HG02571 (cell line): ENCODE results near the gene SCUBE2.

Source experiments
- ATAC-seq: cut with Tn5 transposase; IDR thresholded peaks from one replicate; pipeline ENCODE4 v1.9.1; 2021; ENCODE audit warnings: mild to moderate bottlenecking, moderate library complexity; ENCODE audit not compliant: unreplicated experiment

SCUBE2 gene

DNA sequence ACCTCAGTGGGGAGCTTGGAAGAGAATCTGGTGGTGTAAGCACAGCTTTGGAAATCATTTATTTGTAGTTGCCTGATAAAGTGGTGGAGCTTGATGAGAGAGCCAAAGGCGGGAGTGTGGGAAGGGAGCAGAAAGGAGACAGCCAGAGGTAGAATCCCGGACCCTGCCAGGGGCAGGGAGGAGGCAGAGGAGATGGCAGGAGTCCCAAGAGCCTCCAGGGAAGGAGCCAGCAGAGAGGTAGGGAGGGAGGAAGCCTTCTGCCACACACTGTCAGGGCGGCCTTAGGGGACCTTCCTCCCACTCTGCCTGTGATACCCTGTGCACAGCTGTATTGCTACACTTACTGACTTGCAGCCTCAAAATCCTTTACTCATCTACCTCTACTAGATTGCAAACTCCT is 15.4 kb downstream of the SCUBE2 start:
- no peak for ATAC-seq

DNA sequence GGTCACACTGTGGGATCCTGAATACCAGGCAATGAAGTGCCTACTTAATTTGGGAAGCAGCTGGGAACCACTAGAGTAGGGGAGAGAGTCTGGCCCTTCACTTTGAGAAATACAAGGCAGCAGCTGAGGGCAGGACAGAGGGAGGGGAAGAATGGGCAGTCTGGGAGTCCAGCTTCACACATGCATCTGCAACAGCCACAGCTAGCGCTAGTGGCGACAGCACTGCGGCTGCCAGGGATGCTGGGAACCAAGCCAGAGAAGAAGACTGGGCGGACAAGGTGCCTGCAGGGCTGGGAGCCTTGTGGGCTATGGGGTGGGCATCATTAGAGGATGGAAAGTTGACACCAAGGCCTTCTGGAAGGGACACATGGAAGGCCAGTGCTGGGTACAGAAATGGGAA is 15.8 kb downstream of the SCUBE2 start:
- ATAC-seq = no peak

DNA sequence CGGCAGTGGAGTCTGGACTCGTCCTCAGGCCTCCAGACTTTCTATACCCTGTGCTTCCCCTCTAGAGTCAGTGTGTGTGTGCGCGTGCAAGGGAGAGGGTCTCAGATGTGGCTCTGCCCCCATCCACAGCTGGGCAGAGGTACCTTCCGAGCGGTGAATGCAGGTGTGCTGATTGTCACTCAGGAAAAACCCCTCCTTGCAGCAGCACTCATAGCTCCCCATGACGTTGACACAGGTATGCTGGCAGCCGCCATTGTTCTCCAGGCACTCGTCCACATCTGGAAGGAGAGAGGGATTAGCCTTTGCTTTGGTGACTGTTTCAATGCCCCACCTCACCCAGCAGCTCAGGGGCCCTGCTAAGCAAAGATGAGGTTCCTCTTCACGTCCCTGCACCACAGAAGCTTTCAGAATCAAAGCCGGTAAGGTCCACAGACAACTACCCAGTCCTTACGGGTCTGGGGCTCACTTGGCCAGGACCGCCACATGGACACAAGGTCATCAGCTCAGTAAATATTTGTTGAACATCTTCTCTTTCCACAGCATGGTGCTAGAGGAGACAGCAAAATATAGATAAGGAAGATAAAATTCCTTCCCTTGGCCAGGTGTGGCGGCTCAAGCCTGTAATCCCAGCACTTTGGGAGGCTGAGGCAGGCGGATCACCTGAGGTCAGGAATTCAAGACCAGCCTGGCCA is 16.9 kb downstream of the SCUBE2 start:
- ATAC-seq = no peak

DNA sequence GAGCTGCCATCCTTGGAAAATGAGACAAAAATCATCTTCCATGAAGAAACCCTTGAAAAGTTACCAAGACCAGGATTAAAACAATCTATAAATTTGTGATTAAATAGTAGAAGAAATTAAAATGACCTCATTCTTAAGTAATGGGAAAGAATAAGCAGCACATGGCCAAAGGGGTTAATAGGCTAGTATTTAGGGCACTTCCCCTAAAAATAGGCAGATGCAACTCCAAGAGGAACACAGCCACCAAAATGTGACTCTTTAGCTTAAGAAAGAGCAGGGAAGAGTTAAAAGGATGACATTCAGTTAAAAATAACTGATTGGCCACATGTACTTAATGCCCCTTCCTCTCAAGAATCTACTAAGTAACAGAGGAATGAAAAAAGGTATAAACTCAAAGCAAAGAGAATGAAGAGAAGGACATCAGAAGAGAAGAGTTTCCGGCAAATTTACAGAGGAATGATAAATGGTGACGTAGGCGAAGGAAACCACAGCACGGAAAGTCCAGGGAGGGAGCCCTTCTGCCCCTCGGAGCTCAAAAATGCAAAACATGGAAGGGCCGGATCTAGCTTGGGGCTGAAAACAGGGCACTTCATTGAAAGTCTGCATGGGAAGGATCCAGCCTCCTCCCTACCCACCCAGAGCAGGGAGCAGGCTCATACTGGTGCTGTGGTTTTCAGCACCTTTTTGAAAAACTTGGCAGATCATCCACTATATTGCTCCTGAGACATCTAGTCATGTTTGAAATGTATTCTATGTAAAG is 17.8 kb downstream of the SCUBE2 start:
- no peak for ATAC-seq

DNA sequence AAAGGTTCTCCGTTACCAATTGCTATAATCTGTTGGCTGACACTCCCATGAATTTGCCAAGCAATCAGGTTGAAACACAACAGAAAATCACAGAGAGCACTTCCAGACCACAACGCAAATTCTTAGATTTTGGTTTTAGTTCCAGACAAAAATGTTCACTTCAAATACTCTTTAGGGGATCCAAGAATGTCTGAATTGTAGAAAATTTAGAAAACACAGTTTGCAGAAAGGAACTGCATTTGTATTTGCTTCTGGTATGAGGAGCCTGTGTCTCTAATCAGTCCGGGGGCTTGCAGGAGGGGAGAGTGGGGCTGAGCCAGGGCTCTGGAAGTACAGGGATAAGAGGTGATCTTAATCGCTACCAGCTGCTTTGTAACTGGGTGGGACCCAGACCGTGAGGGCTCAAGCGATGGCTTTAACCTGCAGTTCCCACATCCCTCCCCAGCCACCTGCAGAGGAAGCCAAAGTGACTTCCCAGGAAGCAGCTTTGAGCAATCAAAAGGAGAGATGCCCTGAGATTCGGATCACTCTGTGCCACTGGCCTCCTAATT is 18.7 kb downstream of the SCUBE2 start:
- no peak for ATAC-seq

DNA sequence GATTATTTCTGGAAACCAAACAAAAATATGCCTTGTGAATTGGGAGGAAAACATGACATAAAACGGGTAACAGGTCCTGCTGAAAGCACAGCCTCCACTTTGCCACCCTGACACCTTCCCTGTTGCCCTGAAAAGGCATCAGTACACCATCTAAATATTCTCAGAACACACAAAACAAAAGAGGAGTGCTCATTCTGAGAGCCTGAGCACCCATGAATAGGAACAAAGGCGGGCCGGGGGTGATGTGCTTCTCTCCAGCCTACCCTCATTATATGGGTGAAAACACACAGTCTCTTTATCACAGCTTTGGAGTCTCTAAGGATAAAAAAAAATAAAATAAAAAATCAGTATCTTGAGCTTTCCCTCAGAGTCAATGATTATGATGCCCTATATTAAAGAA is 19.7 kb downstream of the SCUBE2 start:
- no peak for ATAC-seq

DNA sequence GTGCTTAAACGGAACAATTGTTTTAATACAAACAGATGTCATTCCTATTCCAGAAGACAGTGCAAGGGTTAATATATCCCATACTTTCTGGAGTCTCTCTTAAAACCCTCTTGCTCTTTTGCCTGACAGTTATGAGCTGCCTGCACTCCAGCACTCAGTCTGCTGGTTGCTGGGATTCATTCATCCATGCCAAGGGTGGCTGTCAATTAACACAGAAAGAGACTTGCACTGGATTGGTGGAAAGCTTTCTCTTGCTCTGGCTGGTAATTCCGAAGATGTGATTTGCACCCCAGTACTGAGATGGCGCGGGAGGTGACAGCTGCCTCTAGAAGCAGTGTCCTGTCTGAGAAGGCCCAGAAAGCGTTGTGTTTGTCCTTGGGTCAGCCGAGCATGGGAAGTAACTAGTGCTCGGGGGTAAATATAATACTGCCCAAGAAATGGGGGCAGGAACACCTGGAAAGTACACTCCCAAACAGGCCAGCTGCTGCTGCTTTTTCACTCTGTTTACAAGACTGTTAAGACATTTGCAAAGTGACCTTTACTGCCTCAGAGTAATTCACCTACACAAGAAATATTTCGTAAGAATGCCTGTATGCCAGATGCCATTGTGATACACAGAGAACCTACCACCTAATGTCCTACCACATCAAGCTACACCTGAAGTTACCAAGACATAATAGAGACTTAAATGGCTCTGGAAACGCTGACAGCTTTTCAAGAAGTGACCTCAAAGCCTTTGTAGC is 20.5 kb downstream of the SCUBE2 start:
- no peak for ATAC-seq

DNA sequence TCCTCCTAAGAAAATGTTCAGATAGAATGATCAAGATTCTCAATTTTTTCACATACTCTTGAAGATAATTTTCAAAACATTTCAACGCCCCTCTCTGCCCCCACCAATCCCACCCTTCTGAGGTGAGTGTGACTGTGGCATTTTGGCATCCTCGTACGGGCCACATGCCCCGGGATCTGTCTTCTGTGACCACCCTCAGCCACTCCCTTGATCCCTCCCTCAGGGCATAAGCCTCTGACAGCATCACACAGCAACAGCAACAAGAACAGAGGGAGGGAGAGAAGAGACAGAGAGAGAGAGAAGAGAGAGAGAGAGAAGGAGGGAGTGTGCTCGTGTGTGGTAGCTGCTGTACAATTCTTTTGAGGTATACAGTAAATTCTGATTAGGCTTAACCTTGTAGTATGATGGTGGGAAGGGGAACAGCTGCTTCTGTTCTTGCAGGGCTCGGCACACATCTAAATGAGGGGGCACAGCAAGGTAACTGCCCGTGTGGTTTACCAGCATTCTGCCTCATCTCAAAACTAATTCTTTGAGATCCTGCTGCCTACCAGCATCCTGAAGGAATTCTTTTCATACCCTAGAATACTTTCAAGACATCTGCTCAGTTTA is 21.4 kb downstream of the SCUBE2 start:
- no peak for ATAC-seq

DNA sequence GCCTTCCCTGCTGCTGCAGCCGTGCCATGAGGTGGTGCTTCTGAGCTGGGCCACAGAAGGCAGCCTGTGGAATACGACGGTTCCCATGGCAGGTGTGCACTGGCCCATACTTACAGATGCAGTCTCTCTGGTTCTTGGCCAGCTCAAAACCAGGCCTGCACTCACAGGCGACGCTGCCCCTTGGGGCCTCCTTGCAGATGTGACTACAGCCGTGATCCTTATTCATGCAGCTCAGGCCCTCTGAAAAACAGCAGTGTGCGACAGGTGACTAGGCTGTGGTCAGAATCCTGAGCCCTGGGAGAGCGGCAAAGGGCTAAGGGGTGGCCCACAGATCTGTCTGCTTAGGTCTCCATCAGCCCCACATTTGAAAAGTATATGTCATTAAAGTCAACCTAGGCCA is 22.1 kb downstream of the SCUBE2 start:
- no peak for ATAC-seq

DNA sequence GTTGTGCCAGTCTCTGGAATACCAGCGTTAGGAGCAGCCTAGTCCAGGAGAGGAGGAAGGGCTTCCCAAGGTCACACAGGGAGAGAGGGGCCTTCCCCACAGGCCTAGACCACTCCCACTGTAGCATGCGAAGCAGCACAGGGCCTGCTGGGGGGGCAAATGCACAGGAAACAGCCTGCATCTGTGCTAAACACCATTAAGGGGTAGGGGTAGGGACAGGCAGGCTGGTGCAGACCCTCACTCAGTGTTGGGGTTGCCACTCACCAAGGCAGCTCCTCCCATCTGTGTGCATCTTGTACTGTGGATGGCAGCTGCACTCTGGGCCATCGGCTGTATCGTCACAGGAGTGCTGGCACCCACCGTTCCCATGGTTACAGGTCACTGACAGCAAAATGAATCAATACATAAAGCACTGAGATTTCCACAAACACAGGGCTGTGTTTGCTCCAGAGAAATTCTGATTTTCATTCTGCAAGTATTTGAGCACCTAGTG is 24.9 kb downstream of the SCUBE2 start:
- no peak for ATAC-seq

DNA sequence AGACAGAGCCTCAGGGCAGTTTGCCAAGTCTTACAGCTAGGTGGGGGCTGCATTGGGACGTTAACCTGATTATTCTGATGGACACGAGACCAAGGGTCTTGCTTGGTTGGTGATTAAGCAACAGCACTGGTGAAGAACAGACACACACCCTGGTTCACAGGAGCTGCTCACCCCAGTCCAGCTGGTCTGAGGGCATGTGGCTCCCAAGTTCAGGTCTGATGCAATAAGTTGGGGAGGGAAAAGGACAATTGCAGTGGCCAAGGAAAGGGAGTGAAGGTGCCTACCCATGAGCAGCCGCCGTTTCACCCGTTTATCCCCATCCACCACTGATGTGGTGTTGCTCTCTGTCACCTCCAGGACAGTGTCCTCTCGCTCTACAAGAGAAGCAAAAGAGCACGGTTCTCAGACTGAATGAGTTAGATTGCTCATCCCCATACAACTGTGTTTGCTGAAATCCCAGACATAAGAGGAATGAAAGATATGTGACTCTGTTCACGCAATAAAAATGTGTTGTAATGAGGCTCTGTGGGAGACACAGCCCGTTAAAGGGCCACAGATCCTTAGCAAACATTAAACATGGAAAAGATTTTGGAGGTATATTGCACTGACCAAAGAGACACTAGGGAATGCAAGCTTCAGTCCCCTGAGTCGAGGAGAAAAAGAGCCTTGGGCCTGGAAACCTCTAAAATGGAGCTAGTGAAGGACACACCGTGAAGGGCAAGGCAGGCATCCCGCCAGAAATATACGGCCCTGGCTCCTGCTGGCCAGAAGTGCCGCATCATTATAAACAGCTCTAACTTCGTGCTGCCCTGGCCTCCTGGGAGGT is 25.6 kb downstream of the SCUBE2 start:
- ATAC-seq = no peak

DNA sequence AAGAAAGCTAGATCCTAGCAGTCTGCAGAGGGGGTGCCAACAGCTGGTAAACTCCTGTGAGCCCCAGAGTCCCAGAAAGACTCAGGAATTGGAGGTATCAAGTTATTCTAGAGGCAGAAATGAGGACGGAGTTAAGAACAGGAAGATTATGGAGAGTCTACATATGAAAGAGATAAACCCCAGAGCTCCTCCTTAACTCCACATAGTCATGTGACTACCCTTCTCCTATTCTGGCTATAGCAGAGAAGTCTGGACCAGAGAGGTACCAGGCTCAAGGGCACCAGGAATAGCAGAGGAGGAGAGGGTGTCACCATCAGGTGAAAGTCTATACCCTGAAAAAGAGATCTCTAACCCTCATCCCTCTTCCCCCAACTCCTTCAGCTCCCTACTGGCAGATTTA is 29.6 kb downstream of the SCUBE2 start:
- no peak for ATAC-seq

DNA sequence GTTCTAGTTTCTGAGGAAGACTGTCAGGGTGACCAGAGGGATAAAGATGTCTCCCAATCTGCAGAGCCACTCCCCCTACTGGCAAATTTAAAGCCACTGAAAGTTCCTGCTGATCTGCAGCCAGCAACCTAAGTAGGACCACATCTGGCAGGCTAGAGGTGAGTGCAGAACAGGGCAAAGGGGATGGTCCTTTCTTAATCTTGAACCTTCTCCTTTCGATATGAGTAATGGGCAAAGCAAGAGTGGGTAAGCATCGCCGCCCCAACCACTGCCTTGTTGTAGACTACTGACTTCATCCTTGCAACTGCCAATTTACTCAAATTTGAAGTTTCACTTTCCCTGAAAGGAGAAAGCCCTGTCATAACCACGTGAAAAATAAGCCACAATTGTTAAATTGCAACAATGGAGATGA is 30.7 kb downstream of the SCUBE2 start:
- ATAC-seq = peak; percentile 88

DNA sequence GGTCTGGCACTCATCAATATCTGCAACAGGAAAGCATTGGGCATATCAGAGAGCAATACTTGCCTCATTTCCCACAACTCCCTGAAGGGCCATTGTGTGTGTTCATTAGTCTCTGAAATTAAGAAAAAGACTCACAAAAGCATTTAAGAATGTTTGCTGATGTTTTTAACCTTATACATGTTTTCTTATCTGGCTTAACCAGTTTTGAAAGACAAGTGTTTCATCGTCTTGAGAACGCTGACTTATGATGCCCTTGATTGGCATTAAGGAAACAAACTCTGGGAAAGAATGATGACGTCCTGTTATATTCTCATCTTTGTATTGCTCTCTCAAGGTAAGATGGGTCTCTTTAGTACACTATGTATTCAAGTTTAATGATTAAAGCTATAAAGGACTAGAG is 32.0 kb downstream of the SCUBE2 start:
- ATAC-seq = no peak

DNA sequence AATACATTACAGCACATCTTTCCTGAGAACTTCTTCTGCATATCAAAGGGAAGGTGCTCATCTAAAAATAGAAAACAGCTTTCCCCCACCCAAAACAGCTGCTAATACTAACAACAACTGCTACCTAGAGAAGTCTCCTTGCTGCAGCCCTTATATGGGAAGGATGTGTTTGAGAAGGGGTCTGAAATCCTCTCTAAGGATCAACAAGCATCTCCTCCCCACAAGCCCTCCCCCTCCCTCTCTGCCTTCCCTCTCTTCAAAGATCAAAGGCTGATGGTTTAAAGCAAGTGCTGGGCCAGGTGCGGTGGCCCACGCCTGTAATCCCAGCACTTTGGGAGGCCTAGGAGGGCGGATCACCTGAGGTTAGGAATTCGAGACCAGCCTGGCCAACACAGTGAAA is 33.5 kb downstream of the SCUBE2 start:
- no peak for ATAC-seq

DNA sequence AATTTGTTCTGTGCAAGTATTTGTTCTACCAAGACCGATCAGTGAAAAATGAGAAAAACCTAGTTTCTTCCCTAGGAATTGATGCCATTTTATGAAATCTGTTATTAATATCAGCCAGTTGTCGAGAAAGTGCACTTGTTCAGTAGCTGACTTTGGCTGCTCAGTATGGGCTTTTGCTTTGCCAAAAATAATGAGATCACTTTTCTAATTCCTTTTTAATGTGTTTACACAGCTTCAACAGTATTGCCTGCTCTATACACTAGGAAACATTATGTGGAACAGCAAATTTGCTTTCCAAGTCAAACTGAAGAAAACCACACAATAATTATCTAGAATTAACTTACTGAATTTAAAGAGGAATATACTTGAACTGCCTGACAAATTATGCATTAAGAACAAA is 34.4 kb downstream of the SCUBE2 start:
- ATAC-seq = no peak

DNA sequence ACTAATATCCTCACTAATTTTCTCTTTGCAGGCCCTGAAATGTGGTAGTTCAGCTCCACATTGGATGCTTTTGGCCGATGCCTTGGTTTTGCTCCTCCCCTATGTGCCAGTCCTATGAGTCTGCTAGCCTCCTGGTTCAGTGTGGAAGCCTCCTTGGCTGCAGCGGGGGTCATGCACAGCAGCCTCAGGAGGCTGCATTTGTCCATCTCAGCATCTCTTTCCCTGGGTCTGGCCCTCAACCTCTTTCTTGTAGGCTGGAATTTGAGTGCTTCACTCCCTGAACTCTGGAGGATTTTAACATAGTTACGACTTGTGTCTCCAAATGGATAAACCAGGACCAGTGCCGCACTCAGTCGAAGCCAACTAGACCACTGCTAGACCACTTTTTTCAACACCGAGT is 34.9 kb downstream of the SCUBE2 start:
- ATAC-seq = no peak

DNA sequence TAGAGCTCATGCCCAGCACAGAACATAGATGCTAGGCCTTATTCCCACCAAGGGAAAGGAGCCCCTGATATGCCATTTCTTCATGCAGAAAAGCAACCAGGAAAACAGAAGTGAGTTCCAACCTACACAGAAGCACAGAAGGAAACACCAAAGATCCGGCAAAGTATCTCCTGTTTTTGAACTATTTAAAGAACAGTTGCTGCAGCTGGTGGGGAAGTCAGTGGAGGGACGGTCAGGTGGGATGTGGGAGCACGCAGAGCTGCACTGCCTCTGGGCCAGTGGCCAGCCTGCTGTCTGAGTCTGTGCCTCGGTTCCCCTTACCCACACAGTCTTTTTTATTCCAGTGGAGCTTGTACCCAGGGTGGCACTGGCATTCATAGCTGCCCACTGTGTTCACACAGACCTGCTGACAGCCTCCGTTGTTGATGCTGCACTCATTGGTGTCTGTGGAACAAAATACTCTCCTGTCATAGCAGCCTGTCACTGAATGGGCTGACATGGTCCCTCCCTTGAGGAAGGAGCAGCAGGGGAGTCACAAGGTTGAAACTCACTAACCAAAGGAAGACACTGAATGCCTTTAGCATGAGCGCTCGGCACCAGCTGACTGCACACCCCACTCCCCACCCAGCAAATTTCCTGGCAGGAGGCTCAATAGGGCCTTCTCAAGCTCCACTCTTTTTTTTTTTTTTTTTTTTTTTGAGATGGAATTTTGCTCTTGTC is 37.9 kb downstream of the SCUBE2 start:
- no peak for ATAC-seq

DNA sequence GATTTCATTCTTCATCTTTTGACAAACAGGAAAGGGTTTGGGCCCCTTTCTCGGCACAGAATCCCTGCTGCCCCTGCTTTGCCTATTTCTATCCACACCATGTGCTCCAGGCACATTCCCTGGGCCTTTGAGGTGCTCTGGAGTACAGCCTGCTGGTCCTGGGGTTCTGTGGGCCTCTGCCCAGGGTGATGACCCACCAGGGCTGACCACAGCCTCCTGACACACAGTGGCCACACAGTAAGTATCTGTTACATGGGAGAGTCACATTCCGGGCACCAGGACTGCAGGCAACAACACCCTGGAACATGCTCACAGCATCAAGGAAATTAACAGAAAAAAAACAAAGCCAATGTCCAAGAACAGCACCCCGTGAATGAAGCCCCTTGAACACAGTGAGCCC is 39.1 kb downstream of the SCUBE2 start:
- no peak for ATAC-seq

DNA sequence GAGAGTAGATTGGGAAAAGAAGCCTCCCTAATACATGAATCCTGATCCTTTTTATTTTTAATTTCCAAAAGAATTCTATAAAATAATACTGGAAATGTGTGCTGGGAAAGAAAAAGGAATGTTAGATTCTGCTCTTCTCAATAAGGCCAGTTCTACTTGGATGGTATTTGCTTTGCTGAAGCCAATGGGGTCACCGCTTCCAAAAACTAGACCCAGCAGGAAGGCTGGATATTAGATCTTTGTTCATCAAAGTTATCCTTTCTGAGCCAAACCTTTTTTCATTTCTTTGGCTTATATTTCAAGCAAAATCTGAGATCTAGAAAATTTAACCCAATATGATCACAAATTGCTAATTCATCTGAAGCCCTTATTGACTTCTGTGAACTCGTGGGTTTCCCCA is 41.4 kb downstream of the SCUBE2 start:
- no peak for ATAC-seq
